HG02610 (cell line): Measurements from ENCODE around the gene CXCL8.
"Not testable (repeated sequence)": the region's sequence is repeated elsewhere in the genome, so short reads cannot be mapped to it uniquely, and the experiment has no call there.

Source experiments
- ATAC-seq: cut with Tn5 transposase; IDR thresholded peaks from one replicate; pipeline ENCODE4 v1.9.1; 2021; ENCODE audit warnings: mild to moderate bottlenecking, moderate library complexity; ENCODE audit not compliant: unreplicated experiment

Gene CXCL8

DNA sequence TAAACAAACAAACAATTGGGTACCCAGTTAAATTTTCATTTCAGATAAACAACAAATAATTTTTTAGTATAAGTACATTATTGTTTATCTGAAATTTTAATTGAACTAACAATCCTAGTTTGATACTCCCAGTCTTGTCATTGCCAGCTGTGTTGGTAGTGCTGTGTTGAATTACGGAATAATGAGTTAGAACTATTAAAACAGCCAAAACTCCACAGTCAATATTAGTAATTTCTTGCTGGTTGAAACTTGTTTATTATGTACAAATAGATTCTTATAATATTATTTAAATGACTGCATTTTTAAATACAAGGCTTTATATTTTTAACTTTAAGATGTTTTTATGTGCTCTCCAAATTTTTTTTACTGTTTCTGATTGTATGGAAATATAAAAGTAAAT lies 2.9 kb downstream of the CXCL8 start:
- ATAC-seq, result no peak

DNA sequence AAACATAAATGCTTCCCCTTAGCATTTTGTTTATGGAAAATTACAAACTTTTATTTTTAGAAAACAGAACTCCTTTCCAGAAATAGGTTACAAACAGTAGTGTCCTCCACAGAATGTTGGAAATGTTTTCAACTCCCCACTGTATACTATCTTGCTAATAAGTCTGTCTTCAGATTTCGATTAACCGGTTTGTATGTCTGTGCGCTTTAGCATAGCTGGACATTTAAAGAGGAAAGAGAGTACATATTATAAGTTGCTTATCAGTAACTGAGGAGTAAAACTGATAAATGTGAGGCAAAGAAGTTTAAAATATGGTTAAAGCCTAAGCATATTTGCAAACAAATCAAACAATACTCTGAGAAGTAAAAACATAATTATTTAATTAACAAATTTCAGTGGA lies 3.4 kb downstream of the CXCL8 start:
- no peak for ATAC-seq

DNA sequence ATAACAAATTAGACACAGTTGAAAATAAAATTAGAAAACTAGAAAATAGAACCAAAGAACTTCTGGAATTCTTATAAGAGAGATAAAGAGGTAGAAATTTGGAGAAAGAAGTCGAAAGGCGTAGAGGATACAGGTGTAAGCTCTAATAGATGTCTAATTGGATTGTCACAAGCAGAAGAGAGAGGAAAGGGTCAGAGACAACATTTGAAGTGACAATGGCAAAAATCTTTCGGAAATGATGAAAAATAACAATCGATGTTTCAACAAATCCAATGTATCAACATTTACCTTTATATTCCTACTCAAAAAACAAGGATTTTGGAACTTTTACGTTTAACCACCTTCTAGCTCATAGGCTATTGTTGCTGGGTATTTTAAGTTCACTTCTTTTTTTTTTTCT lies 3.8 kb downstream of the CXCL8 start:
- ATAC-seq, result no peak

DNA sequence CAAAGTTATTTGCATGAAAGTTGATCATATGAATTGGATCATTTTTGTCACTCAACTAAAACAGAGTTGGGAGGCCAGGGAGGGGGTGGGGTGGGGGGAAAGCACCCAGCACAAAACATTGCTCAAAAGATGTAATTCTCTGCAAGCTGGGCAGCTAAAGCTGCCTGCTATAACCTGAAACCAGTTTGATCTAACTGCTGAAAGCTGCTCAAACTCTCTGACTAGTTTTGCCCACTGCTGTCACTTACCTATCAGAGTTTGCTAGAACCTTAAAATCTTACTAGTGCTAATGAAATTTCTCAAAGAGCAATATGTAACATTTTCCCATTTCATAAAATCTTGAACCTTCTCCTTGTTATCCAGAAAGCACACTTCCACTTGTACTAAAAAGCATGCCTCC lies 10.4 kb downstream of the CXCL8 start:
- peak; percentile 23 for ATAC-seq

DNA sequence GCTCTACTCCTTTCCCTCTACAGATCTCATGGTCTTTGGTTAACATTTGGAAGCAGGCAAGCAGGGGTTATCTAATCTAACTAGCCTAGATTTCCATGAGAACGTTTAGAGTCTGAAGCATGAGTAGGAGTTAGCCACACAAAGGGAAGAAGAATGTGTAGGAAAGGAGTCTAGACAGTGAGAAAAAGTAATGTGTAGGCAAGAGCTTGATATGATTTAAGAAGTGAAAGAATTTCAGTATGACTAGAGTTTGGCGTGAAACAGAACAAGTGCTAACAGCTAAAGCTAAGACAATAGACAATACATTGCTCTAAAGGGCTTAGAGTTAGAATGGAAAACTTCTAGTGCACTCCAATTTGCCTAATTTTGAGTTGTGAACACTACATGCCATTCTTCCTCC lies 10.8 kb downstream of the CXCL8 start:
- peak; percentile 93 for ATAC-seq

DNA sequence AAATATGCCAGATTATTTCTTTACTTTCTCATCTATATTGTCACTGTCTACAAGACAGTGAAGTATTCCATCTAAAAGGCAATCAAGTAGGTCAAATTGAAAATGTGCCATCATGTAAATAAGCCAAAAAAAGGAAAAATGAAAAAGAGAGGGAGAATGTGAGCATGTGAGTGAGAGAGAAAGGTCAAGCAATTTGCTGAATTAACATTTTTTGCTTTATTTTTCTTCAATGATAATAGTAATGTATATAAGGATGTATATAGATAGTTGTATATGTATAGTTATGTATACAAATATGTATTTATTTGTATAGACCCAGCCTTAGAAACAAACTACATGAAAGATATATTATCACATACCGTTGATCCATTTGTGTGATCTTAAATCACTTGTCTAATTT lies 11.5 kb downstream of the CXCL8 start:
- ATAC-seq, result no peak

DNA sequence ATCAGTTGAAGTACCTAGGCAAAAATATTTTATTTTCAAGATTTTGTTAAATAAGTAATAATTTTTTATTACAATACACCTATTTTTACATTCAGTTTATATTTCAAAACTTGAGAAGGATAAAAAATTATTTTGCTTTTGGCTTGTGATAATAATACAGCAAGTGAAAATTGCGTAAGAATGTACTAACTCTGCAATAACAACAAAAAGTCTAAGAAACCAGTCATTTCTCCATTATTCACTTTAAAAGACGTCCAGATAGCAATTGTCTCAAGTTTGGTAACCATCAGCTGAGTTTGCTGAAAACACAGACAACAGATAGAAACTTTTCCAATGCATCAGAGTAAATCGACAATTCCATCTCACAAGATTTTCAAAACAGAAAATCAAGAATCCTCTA lies 12.1 kb downstream of the CXCL8 start:
- ATAC-seq, result no peak

DNA sequence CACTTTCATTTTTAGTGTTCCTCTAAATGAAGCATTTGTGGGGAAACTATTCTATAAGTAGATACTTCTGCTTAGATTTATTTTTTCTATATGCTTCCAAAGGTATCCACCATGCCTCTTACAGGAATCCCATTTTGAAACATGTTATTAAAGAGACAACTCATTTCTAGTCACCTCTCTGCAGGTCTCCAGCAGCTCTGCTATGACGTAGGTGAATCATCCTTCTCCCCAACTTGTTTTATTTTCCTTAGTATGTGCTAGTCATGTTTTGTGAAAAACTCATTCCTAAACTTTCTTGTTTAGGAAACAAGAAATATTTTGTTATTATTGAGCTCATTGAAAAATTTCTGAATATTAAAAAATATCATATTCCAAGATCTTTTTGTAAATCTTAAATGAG lies 12.8 kb downstream of the CXCL8 start:
- ATAC-seq, result no peak

DNA sequence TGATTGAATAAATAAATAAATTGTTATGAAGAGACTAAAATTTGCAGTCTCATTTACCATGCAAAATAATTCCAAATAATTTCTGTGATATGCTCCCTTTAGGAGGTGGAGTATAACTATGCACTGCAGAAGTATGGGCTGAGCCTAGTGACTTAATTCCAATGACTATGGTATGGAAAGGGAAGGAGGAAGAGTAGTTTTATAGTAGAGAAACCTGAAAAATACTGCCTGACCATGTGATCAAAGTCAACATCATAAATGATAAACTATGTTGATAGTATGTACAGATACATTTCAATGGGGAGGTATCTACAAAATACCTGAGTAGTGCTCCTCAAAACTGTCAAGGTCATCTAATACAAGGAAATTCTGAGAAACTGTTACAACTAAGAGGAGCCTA lies 14.6 kb downstream of the CXCL8 start:
- ATAC-seq, result no peak

DNA sequence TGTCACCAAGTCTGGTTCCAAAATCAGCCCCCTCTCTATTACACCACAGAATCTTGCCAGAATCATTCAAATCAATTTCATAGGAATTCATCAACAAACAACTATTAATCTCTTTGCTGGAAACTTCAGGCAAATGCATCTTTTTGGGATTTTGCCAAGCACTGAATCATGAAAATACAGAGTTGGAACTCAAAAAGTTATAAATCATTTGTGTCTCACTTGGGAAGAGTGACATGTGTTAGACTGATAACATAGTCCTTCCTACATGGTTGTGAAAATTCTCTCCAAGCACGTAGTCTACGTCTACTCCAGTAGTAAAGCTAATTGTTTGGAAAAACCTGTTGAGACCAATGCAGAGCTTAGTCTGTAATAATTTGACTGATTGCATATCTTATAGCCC lies 19.0 kb downstream of the CXCL8 start:
- no peak for ATAC-seq

DNA sequence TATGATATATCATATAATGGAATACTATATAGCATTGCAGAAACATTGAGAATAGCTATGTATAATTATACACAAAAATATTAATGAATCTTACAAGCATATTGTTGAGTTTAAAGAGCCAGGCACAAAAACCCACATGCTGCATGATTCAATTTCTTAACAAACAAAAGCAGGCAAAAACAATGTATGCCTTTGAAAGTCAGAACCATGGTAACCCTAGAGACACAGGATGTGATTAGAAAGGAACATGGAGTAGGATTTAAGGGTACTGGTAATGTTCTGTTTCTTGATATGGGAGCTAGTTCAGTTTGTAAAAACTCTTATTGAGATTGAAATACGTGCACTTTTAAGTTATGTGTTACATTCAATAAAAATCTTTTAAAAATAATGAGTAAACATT lies 21.5 kb downstream of the CXCL8 start:
- ATAC-seq, result no peak

DNA sequence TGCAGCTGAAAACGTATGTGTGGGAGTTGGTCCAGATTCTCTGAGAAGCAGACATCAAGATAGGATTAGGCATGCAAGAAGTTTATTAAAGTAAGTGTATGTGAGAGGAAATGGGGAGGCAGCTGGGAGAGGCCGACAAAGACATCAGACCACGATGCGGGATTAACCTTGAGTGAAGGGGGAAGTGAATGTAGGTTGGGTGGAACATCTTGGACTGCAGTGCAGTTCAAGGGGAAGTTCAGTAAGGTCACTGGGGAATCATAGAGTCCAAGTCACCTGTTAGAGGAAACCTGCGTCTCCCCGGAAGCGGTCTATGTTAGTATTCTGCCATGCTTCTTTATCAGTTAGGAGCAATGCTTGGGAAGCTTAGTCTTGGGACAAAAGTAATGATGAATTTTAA lies 22.0 kb downstream of the CXCL8 start:
- ATAC-seq, result peak; percentile 90

DNA sequence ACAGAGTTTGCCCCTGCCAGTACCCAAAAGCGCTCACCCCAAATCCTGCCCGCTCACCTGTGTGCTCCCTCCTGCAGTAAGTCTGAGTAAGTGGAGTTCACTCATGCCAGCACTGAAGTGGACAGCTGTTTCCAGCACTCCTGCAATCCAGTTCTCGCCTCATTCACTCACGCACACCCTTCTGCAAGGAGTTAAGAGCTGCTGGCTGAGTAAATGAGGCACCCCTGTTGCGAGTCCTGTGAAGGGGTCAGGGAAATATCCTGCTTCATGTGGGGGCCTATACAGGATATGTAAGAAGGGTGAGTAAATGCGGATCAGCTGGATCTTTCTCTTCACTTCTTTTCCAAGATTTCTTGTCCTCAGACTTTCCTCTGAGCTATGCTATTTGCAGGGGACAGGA lies 23.5 kb downstream of the CXCL8 start:
- ATAC-seq, result no peak

DNA sequence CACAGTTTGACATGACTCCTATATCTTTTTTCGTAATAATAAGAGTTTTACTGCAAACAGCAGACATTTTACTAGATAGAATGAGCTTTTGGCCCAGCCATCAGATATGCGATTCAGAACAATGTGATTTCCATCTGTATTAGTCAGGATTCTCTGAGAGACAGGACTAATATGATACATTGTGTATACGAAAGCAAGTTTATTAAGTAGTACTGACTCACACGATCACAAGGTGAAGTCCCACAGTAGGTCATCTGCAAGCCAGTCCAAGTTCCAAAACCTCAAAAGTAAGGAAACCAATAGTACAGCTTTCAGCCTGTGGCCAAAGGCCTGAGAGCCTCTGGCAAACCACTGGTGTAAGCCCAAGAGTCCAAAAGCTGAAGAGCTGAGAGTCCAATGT lies 24.1 kb downstream of the CXCL8 start:
- no peak for ATAC-seq

DNA sequence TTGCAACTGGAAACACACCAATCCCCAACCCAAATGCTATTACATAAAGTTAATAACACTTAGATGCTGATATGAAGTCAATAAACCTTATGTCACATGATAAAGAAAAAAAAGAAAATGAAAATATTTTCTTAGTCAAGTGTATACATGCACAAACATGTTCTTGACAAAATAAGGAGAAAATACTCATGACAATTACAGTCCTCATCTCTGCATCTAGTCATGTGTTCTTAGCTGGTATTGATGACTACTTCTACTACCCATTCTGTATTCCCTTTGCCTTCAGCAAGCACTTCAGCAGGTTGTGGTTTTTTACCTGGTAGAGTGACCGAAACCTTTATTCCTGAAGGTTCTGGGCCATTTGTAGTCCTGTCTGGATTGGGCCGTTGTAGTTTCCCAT lies 24.9 kb downstream of the CXCL8 start:
- no peak for ATAC-seq

DNA sequence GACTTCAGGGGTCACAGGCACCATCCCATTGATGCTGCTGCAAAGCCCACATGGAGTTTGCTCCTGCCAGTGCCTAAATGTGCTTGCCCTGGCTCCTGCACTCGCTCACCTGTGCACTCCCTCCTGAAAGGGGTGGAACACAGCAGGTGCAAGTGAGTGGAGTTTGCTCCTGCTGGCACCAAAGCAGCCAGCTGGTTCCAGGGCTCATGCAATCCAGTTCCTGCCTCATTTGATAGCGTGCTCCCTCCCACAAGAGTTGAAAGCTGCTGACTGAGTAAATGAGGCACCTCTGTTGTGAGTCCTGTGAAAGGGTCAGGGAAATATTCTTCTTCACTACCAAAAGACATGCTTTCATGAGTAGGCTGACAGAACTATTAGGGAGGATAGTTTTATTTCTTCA lies 30.5 kb downstream of the CXCL8 start:
- ATAC-seq, result no peak

DNA sequence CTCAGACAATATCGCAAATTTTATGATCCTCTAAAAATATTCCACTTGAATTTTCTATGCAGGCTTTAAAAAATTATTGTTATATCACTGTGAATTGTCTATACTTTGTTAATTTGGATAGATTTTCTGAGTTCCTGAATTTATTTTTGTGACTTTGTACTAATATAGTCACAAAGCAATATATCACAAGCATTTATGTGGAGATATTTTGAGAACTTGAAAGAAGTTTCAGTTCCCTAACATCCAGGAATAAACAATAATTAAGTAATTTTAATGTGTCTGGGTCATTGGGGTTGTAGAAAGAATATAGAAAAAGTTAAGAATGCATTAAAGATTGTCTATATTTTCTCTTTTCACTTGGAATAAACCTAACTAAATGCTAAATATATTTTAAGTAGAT lies 32.0 kb downstream of the CXCL8 start:
- ATAC-seq, result no peak

DNA sequence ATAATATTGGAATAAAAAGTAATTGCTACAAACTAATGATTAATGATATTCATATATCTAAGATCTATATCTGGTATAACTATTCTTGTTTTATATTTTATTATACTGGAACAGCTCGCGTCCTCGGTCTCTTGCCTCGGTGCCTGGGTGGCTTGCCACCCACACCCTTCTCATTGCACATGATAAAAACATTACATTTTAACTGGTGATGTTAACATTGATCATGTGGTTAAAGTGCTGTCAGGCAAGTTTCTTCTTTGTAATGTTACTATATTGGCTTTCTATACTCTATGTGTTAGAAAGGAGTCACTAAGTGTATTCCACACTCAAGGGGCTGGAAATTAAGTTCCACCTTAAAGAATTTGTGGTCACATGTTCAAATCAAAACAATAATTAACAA lies 34.0 kb downstream of the CXCL8 start:
- ATAC-seq, result not testable (repeated sequence)

DNA sequence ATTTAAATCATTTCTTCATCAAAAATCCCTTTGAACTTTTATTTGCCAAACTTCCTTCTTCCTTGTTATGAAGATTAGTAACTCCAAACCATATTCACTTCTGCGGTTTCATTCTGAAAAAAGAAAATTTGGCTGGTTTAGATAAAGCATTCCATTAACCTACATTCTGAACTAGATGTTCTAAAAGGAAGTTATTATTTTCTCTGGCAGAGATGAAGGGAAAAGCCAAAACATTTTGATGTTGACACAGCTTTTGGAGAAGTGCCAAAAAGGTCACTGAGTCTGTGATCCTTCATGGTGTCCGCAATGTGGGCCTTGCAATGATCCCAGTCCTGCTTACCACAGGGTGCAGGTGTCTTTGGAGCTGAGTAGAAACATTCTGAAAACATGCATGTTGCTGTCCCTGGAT lies 36.0 kb downstream of the CXCL8 start:
- no peak for ATAC-seq

DNA sequence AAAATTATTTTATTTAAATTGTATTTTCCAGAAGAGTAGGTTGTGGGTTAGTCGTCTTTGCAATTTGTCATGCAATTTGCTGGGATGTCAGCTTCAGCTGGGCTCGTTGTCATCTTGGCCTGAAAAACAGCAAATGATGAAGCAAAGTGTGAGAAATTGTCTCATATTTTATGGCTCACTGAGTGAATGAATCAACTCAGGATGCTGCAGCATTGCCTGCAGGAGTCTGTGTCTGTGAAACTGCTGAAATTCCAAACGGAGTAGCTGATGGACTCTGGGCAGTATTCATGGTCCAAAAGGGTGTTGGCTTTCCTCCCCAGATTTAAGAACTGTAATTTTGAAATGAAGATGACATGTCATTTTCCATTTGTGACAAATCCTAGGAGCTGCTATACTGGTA lies 37.2 kb downstream of the CXCL8 start:
- ATAC-seq, result no peak

DNA sequence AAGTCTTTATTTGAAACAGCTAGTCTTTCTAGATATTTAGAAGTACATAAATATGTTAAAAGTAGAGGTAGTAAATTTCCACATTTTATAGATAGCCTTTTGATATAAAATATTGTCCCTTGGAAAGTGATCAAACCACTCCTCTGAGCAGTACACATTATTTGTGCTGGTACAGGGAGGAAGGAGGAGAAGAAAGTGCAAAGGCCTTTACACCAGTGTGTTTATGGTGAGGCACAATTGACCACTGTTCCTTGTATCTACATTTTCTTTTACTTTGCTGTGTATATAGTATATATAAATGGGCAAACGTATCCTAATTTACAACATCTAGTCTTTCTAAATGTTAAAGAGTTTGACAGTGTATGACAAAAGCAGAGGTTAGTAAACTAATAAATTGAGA lies 39.9 kb downstream of the CXCL8 start:
- no peak for ATAC-seq

DNA sequence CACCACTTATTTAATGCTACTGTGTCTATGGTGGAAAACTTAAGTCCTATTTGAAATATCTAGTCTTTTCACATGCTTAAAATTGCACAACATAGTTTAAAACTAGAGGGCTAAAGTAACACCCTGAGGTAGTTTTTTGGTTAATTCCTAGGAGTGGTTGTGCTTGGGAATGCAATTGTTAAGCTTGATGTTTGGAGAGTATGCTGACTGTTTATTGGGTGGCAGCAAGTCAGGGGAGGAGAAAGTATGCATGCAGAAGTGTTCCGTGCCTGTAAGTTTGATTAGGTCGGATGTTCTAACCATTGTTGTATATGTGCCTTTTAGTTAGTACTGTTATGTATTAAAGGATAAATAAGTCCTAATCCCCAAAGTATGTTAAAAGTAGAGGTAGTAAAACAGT lies 40.5 kb downstream of the CXCL8 start:
- ATAC-seq, result no peak

DNA sequence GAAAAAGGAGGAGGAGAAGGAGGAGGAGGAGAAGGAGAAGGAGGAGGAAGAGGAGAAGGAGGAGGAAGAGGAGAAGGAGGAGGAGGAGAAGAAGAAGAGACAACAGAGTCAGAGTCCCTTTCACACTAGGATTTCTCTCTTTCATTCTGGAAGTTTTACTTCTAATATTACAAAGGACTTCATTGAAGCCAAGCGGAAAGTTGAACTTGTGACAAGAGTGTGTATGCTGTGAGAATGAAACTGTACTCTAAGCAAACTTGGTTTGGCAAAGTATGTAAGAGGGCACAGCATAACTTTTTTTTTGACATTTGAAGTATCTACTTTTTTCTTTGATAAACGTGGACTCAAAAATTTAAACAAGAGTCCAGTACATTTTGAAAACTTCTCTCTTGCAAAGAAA lies 48.0 kb downstream of the CXCL8 start:
- ATAC-seq, result no peak
